HT1080 (cell line): ENCODE data around the gene HKDC1. TPM values are rescaled to one million over a fixed set of nuclear protein-coding genes. Genes with fewer than 3 reads are reported as not detected.

Experiments
- total RNA-seq: library from RNA; depleted of rRNA; stranded (reverse); fragments of >200 nt; shearing (Covaris generic); gene quantifications from 2 replicates; pipeline ENCODE4 v1.2.3, GENCODE V29; 2014; rRNA removed

The HKDC1 gene
- total RNA-seq, 1 experiment from 2014 or later: 1.7 TPM

Other genes starting within 250 kb of the HKDC1 start
- gene KIFBP, start 231.5 kb upstream of the HKDC1 start, total RNA-seq: 37.8 and 39.3 TPM in 2 replicates
- gene SRGN, start 132.2 kb upstream of the HKDC1 start, total RNA-seq: 135 and 180 TPM in 2 replicates
- 19.2 and 47.5 TPM in 2 replicates for gene VPS26A, start 96.2 kb upstream of the HKDC1 start, total RNA-seq
- gene SUPV3L1, start 40.1 kb upstream of the HKDC1 start, total RNA-seq: 27.4 and 28.2 TPM in 2 replicates
- gene HK1, start 58.2 kb downstream of the HKDC1 start, total RNA-seq: 132 and 150 TPM in 2 replicates
- gene TACR2, start 196.6 kb downstream of the HKDC1 start, total RNA-seq: not detected in 2 replicates
- gene TSPAN15, start 231.1 kb downstream of the HKDC1 start, total RNA-seq: 0.71 TPM in 1 of 2 replicates, not detected in the other